Gastrocnemius medialis (tissue), 4 donors: ENCODE measurements around the gene MACROD1.

ENCODE experiments used
- CTCF ChIP-seq, 5 experiments: fragments of 450-650 bp in 3 of 5; fragments of 200-600 bp in 2 of 5; sonication (generic) in 2 of 5; IDR thresholded peaks in 4 of 5; conservative IDR thresholded peaks in 1 of 5; 1 replicate in 4 of 5; 2 replicates in 1 of 5; pipeline ENCODE4 v1.5.1; 2016 to 2019; ENCODE audit warnings: antibody characterized with exemption in 5 of 5, mild to moderate bottlenecking in 3 of 5, moderate library complexity in 3 of 5
- POLR2A ChIP-seq, 2 donors: fragments of 450-650 bp; IDR thresholded peaks; one replicate each; pipeline ENCODE4 v1.6.1; 2017; ENCODE audit warnings: antibody characterized with exemption in 2 of 2, mild to moderate bottlenecking in 2 of 2, moderate library complexity in 2 of 2

- no peak for TF ChIP-seq CTCF (IDR thresholded peaks at IDR 0.05 in 4 of 5, conservative IDR thresholded peaks at IDR 0.05 in 1 of 5)
- TF ChIP-seq POLR2A (IDR thresholded peaks at IDR 0.05): no peak
Measured at GRCh38 chr11:64114231-64114630, 51.7 kb downstream of the MACROD1 start.
